Measurements from ENCODE around the gene OR10D3.
A peak's percentile ranks its signal among the peaks of the same experiment; 100 is the strongest.

Gene OR10D3

DNA sequence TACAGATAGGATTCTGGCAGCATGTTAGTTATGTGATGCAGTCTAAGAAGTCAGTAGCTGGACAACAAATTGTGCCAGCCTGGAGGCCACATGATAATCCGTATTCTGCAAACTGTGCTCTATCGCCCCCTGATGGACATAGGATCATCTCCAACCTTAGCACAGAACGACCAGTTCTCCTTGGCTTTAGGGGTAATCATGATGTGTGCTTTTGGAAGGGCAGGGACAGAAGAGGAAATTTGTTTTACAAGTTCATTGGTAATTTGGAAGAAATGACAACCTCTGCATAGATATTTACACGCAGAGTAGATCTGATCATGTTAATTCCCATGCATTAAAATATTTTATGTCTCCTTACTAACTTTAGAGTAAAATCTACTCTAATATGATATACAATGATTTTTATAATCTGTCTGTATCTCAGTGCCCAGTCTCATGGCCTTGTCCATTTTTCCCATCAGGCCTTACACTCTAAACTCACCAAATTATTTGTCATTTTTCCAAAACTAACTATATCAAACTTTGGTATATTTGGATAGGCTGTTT lies 12.1 kb downstream of the OR10D3 start:
- H3K4me3 ChIP-seq (ENCODE audit: low read length) = no peak overlapping the region
- peak; percentile 54 for DNase-seq (ENCODE audit: low read depth)
- TF ChIP-seq CTCF (conservative IDR thresholded peaks at IDR 0.05; ENCODE audit: low read length) = peak; percentile 87

DNA sequence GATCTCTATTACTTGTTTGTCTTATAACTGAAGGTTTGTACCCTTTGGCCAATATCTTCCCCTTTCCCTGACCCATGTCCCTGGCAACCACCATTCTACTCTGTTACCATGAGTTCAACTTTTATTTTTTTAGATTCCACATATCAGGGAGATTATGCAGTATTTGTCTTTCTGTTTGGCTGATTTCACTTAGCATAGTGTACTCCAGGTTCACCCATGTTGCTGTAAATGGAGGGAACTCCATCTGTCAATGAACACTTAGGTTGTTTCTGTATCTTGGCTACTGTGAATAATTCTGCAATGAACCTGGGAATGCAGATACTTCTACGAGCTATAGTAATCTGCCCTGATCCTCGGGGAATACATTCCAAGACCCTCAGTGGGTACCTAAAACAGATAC lies 14.9 kb downstream of the OR10D3 start:
- no peak for DNase-seq (ENCODE audit: low read depth)
- TF ChIP-seq CTCF (conservative IDR thresholded peaks at IDR 0.05; ENCODE audit: low read length) = no peak
- H3K4me3 ChIP-seq (ENCODE audit: low read length) = no peak overlapping the region

DNA sequence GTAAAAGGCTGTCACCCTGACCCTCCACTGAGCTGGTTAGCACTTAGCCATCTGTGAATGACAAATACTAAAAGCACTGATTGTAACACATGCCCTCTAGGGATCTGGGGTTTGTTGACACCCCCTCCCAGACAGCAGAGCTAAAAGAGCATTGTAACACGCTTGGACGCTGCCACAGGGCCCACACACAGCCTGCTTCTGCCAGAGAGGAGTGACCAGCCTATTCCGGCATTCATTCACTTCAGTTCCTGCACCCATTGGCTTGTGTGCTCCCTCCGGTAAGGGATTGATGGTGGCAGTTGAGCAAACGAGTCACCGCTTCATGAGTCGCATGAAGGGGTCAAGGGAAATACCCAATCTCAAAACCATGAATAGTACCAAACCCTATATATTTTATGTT lies 15.8 kb downstream of the OR10D3 start:
- no peak overlapping the region for H3K4me3 ChIP-seq (ENCODE audit: low read length)
- TF ChIP-seq CTCF (conservative IDR thresholded peaks at IDR 0.05; ENCODE audit: low read length) = no peak
- no peak for DNase-seq (ENCODE audit: low read depth)

DNA sequence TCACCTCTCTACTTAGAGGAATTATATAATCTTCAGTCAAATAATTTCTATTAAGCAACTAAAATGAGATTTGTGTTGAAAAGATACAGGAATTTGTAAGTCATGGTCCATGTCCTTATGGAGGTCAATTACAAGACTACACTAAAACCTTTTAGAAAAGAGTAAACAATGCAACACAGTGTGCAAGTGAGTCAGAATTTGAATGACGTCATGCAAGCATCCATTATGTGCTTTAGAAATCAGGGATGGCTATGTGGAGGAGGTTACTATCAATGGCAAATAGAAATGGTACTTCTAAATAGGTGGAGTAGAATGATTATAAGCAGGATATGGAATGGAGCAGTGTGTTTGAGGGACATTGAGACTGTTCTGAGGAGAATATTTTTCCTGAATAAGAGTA lies 16.6 kb downstream of the OR10D3 start:
- TF ChIP-seq CTCF (conservative IDR thresholded peaks at IDR 0.05; ENCODE audit: low read length) = no peak
- DNase-seq (ENCODE audit: low read depth) = no peak
- no peak overlapping the region for H3K4me3 ChIP-seq (ENCODE audit: low read length)

DNA sequence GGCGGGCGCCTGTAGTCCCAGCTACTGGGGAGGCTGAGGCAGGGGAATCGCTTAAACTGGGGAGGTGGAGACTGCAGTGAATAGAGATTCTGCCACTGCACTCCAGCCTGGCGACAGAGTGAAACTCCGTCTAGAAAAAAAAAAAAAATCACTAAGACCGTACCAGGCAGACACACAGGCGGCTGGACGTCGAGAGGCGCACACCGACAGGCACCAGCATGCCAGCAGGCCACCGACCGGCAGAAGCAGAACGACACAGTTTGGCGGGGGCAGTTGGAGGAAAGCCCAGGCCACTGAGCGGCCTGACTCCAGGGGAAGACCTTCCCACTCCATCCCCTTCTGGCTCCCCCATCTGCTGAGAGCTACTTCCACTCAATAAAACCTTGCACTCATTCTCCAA lies 17.5 kb downstream of the OR10D3 start:
- TF ChIP-seq CTCF (conservative IDR thresholded peaks at IDR 0.05; ENCODE audit: low read length) = no peak
- DNase-seq (ENCODE audit: low read depth) = no peak
- H3K4me3 ChIP-seq (ENCODE audit: low read length) = no peak overlapping the region

DNA sequence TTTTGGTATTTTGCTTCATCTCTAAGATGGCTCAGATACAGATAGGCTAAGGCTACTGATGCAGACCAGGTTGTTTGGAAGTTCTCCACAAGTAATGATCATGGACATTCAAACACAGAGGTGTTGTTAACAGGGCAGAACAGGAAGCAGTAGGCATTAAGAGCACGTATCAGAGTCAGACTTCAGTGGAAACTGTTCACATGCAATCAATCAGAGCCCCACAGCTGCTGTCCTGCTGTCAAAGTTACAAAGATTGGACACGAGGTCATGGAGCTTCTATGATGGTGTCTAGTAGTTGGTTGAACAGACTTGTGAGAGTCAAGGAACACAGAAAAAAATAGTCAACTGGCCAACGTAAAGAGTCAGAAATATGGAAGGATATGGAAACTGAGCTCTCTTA lies 19.8 kb downstream of the OR10D3 start:
- DNase-seq (ENCODE audit: low read depth) = no peak
- no peak overlapping the region for H3K4me3 ChIP-seq (ENCODE audit: low read length)
- no peak for TF ChIP-seq CTCF (conservative IDR thresholded peaks at IDR 0.05; ENCODE audit: low read length)

DNA sequence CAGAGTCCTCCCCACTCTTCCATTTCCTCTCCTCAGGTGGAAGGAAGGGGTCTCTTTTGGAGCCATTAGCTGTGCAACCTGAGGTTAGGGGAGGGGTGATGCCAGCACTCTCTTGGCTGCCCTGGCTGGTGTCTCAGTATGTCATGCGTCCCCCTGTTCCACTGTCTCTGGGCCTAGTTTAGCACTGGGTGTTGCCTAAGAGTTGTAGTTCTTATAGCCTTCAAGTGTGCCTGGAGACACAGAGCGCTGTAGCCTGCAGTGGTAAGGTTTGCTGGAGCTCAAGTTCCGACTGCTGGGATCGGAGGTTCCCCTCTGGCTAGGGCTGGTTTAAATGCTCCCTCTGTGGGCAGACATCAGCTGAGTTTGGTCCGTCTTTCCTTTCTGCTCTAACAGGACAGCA lies 20.9 kb downstream of the OR10D3 start:
- TF ChIP-seq CTCF (conservative IDR thresholded peaks at IDR 0.05; ENCODE audit: low read length) = no peak
- no peak overlapping the region for H3K4me3 ChIP-seq (ENCODE audit: low read length)
- DNase-seq (ENCODE audit: low read depth) = no peak

All from AG10803 (cell line).